GM12872 (cell line): ENCODE results near the gene RUNX3.
A peak's percentile ranks its signal among the peaks of the same experiment; 100 is the strongest.

Source experiments
- CTCF ChIP-seq: IDR thresholded peaks from 3 replicates; pipeline ENCODE4 v1.5.1; 2011; ENCODE audit warnings: low read depth, mild to moderate bottlenecking, low read length, moderate library complexity; ENCODE audit not compliant: insufficient read depth

Gene RUNX3

DNA sequence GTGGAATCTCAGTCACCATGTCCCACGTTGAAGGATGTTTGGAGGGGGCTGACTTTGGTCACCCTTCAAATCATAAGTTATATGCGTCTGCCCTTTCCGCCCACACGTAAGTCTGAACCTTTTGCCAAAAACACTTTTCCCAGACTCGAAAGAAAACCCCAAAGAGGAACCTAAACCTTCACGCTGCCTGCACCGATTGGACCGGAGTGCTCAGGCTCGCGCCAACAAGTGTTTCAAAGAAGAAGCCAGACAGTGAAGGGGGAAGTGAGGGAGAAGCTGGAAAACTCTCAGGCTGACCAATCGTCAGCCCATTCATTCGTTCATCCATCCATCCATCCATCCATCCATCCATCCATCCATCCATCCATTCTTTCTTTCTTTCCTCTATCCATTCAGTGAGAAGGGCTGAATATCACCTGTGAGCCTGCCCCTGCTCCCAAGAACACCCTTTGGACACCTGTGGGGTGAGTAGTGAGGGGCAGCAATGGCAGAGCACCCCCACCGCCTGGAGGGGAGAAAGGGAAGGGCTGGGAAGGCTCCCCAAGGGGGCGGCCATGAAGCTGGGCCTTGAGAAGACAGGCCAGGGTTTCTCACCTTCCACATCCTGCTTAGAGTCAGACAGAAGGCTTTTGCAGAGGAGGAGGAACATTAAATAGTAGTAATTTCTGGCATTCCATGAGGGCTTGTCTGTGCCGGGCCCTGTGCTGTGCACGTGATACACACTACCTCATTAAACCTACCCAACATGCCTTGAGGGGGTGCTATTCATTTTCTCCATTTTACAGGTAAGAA lies 27.1 kb upstream of the RUNX3 start:
- TF ChIP-seq CTCF, result no peak

- TF ChIP-seq CTCF, result no peak
These were observed 25.8 kb upstream of the RUNX3 start for GRCh38 chr1:24955779-24956365.

- no peak for TF ChIP-seq CTCF
These were observed 25.1 kb upstream of the RUNX3 start for GRCh38 chr1:24955161-24955560.

GRCh38 chr1:24954631-24955030 lies 24.6 kb upstream of the RUNX3 start:
- no peak for TF ChIP-seq CTCF

GRCh38 chr1:24954022-24954421 lies 23.9 kb upstream of the RUNX3 start:
- TF ChIP-seq CTCF, result no peak

DNA sequence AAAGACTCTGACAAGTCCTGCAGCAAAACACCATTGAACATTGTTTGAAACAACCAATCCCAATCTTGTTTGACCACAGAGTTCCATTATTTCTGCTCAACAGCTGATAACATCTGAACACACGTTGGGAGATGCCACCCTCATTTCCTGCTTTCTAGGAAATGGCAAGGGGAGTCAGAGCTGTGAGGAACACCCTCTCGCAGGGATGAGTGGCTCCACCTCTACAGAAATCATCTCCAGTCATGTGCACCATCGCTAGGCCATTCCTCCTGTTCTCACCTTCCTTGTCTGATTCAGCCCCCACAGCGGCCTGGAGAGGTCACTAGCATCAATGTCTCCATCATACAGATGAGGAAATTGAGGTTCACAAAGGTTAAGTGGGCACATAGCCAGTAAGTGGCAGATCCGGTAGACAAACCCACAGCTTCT lies 22.4 kb upstream of the RUNX3 start:
- TF ChIP-seq CTCF, result peak; percentile 25; the same call in 1 of the 3 replicates

- no peak for TF ChIP-seq CTCF
These were observed 21.8 kb upstream of the RUNX3 start for GRCh38 chr1:24951810-24952412.
